ENCODE results near the gene ZFP2. TPM values are rescaled to one million over a fixed set of nuclear protein-coding genes. Genes with fewer than 3 reads are reported as not detected.

The ZFP2 gene
- total RNA-seq, result 1 to 10 TPM; 2.7 to 9.0 (median 4.9) TPM

DNA sequence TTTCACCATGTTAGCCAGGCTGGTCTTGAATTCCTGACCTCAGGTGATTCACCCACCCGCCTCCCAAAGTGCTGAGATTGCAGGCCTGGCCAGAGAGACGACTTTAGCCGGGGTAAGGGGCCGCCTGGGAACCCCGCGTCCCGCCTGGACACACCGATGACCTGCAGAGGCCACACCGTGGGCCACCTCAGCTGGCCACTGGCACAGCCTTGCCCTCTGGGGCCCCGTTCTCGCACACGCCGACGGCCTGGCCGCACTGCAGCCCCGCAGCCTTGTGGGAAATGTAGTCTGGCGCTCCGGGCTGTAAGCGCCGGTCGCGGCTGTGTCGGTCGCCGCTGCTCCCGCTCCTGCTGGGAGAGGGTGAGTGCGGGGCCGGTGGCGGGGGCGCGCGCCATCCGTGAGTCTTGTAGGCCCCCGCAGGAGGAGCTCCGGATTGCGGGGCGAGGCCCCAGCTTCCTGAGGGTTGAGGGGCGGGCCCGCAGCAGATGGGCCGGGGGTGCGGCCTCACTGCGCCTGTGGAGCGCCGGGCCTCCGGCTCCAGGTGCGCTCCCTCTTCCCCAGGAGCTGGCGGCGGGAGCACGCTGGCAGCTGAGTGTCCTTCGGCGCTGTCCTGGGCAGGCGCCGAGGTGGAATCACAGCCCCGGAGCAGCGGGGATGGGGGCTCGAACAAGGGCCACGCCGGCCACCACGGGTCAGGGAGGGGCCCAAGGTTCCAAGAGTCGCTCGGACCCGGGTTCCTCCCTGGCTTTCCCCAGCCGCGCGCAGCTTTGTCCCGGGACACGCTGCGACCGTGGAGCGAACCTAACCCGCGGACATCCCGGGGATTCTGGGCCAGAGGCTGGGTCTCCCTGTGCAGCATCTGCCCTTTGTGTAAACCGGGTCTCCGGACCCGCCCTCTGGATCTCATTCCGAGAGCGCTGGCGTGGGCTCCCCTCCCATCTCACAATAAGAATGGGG, at the start of gene ZFP2:
Gene ZFP2 (plus strand): TSS at position 299 of the 957 bp plus-strand sequence. CDS start 35,401 bp downstream, outside the sequence.
- intact Hi-C loops (cut with DNase I), result no loop called here
- 3 to 6% methylated on average over 7 to 28 of the region's 79 CpGs for WGBS, 2 donors
- Histone ChIP-seq H3K27ac (peak within 1 kb of the TSS; percentile 50 to 81 (median 75)), H3K4me1 (peaks cover 0 to 7% of the 10 kb centered on the region in 2 donors), H3K4me3 (replicated peaks in 1 of 3) (peak within 1 kb of the TSS; percentile 68 to 80 (median 72)), H3K9me3 (no peaks in the 10 kb centered on the region), H3K27me3 (no peaks in the 10 kb centered on the region), H3K36me3 (no peaks in the 10 kb centered on the region)
- DNase-seq, result peak; percentile 61 to 66
- TF ChIP-seq, protein P1, sequence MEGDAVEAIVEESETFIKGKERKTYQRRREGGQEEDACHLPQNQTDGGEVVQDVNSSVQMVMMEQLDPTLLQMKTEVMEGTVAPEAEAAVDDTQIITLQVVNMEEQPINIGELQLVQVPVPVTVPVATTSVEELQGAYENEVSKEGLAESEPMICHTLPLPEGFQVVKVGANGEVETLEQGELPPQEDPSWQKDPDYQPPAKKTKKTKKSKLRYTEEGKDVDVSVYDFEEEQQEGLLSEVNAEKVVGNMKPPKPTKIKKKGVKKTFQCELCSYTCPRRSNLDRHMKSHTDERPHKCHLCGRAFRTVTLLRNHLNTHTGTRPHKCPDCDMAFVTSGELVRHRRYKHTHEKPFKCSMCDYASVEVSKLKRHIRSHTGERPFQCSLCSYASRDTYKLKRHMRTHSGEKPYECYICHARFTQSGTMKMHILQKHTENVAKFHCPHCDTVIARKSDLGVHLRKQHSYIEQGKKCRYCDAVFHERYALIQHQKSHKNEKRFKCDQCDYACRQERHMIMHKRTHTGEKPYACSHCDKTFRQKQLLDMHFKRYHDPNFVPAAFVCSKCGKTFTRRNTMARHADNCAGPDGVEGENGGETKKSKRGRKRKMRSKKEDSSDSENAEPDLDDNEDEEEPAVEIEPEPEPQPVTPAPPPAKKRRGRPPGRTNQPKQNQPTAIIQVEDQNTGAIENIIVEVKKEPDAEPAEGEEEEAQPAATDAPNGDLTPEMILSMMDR (IDR thresholded peaks at IDR 0.05), result no peak
- peak in 1 of 2 donors; percentile 50 for TF ChIP-seq POLR2A (IDR thresholded peaks at IDR 0.05)

DNA sequence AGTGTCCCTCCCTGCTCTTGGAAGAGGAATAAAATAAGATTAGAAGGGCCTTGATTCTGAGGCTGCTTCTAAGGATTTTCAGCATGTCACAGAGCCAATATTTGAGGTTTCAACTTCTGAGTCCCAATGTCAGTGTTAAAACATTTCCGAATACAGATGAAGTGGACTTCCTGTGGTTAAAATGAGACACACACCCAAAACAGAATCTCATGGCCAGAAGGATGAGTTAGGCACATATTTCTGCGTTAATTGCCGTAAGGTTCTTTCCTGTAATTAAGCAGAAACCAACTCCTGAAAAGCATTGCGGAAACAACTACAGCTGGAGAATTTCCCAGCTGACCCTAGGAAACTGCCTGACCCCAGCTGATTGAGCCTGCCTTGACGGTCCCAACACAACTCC, 46.4 kb upstream of the ZFP2 start:
- Histone ChIP-seq H3K27ac (no peak overlapping the region), H3K9me3 (no peaks in the 10 kb centered on the region), H3K36me3 (no peaks in the 10 kb centered on the region), H3K27me3 (no peaks in the 10 kb centered on the region), H3K4me3 (replicated peaks in 1 of 3) (no peak overlapping the region), H3K4me1 (no peaks in the 10 kb centered on the region)
- intact Hi-C loops (cut with DNase I), result no loop called here
- no peak for TF ChIP-seq POLR2A (IDR thresholded peaks at IDR 0.05)
- TF ChIP-seq, protein P1 (IDR thresholded peaks at IDR 0.05), result no peak
- DNase-seq, result no peak
- 75% methylated on average over 5 of the region's 5 CpGs for WGBS, 2 donors

DNA sequence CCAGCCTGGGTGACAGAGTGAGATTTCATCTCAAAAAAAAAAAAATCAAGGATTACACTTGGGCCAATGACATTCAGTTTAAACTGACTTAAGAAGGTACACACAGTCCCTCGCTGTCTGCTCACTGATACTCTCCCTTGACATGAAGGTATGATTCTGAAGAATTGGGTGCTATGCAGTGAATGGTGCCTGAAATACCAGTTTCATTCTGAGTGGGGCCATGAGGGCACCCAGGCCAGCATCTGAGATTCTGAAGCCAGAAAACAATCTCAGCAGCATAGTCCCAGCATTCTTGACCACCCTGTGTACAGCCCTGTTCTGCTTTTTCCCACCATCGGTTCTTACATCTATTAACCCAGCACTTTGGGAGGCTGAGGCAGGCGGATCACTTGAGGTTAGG, 43.8 kb upstream of the ZFP2 start:
- intact Hi-C loops (cut with DNase I), result no loop called here

DNA sequence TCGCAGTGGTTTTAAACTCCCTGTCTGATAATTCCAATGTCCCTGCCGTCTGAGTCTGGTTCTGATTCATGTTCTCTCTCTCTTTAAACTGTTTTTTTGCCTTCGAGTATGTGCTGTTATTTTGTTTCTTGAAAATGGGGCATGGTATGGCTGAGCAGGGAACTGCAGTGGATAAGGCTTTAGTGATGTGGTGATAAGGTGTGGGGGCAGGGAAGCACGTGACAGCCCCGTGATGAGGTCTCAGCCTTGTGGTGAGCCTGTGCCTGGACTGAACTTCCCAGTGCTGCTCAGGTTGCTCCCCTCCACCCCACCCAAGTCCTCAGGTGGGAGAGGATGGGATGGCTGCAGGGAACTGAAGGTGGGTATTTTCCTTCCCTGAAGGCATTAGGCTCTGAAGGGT, 41.4 kb upstream of the ZFP2 start:
- no peaks in the 10 kb centered on the region for H3K4me1 ChIP-seq
- DNase-seq, result no peak
- H3K27me3 ChIP-seq, result no peaks in the 10 kb centered on the region
- no peak overlapping the region for H3K4me3 ChIP-seq (replicated peaks in 1 of 3)
- H3K36me3 ChIP-seq, result no peaks in the 10 kb centered on the region
- H3K9me3 ChIP-seq, result no peaks in the 10 kb centered on the region
- intact Hi-C loops (cut with DNase I), result no loop called here
- 44 to 57% methylated on average over 5 of the region's 5 CpGs for WGBS, 2 donors
- TF ChIP-seq, protein P1 (IDR thresholded peaks at IDR 0.05), result no peak
- TF ChIP-seq POLR2A (IDR thresholded peaks at IDR 0.05), result no peak
- no peak overlapping the region for H3K27ac ChIP-seq

More for the DNA sequence above, 43.8 kb upstream of the ZFP2 start:
- DNase-seq, result no peak
- H3K4me1 ChIP-seq, result no peaks in the 10 kb centered on the region
- no peak overlapping the region for H3K4me3 ChIP-seq (replicated peaks in 1 of 3)
- H3K27me3 ChIP-seq, result no peaks in the 10 kb centered on the region
- H3K9me3 ChIP-seq, result no peaks in the 10 kb centered on the region
- TF ChIP-seq, protein P1 (IDR thresholded peaks at IDR 0.05), result no peak
- TF ChIP-seq POLR2A (IDR thresholded peaks at IDR 0.05), result no peak
- no peak overlapping the region for H3K27ac ChIP-seq
- 91 to 92% methylated on average over 3 of the region's 3 CpGs for WGBS, 2 donors
- no peaks in the 10 kb centered on the region for H3K36me3 ChIP-seq

Measured in thyroid gland (tissue), 4 donors.